Measurements from ENCODE around the gene MLLT1.
A peak's percentile ranks its signal among the peaks of the same experiment; 100 is the strongest.
"Not testable (repeated sequence)": the region's sequence is repeated elsewhere in the genome, so short reads cannot be mapped to it uniquely, and the experiment has no call there.

The MLLT1 gene

GRCh38 chr19:6279931-6280591 is at the start of gene MLLT1:
MLLT1 (minus strand) TSS chr19:6279975; CDS start chr19:6279784, 191 bp downstream.
- peak; percentile 98 for DNase-seq

GRCh38 chr19:6326815-6327214 is 47.0 kb upstream of the MLLT1 start:
- no peak for DNase-seq

GRCh38 chr19:6325614-6326013 is 45.8 kb upstream of the MLLT1 start:
- DNase-seq = no peak

GRCh38 chr19:6324757-6325156 is 45.0 kb upstream of the MLLT1 start:
- DNase-seq = no peak

GRCh38 chr19:6322284-6322683 is 42.5 kb upstream of the MLLT1 start:
- no peak for DNase-seq

GRCh38 chr19:6319376-6319775 is 39.6 kb upstream of the MLLT1 start:
- DNase-seq = no peak

GRCh38 chr19:6318772-6319171 is 39.0 kb upstream of the MLLT1 start:
- no peak for DNase-seq

GRCh38 chr19:6315646-6316045 is 35.9 kb upstream of the MLLT1 start:
- DNase-seq = not testable (repeated sequence)

GRCh38 chr19:6313398-6313969 is 33.7 kb upstream of the MLLT1 start:
- no peak for DNase-seq

GRCh38 chr19:6312018-6312417 is 32.2 kb upstream of the MLLT1 start:
- no peak for DNase-seq

- DNase-seq = no peak
These were observed 18.6 kb upstream of the MLLT1 start for GRCh38 chr19:6298413-6298812.

- no peak for DNase-seq
These were observed 17.4 kb upstream of the MLLT1 start for GRCh38 chr19:6297202-6297601.

GRCh38 chr19:6292006-6292405 is 12.2 kb upstream of the MLLT1 start:
- no peak for DNase-seq

GRCh38 chr19:6288737-6289136 is 9.0 kb upstream of the MLLT1 start:
- DNase-seq = no peak

GRCh38 chr19:6287269-6287885 is 7.6 kb upstream of the MLLT1 start:
- DNase-seq = no peak

- DNase-seq = no peak
These were observed 6.9 kb upstream of the MLLT1 start for GRCh38 chr19:6286676-6287075.

GRCh38 chr19:6282393-6282792 is 2.6 kb upstream of the MLLT1 start:
- DNase-seq = not testable (repeated sequence)

- no peak for DNase-seq
These were observed 200 bp downstream of the MLLT1 start for GRCh38 chr19:6279620-6279930.

GRCh38 chr19:6278740-6279619 is 795 bp downstream of the MLLT1 start:
- no peak for DNase-seq

- DNase-seq = no peak
These were observed 1.7 kb downstream of the MLLT1 start for GRCh38 chr19:6278051-6278450.

- DNase-seq = no peak
These were observed 3.3 kb downstream of the MLLT1 start for GRCh38 chr19:6276447-6276846.

- DNase-seq = no peak
These were observed 4.5 kb downstream of the MLLT1 start for GRCh38 chr19:6275170-6275744.

GRCh38 chr19:6274756-6275155 is 5.0 kb downstream of the MLLT1 start:
- no peak for DNase-seq

Data from GDM1 (cell line).